H9 (cell line): ENCODE results near the gene PXK. TPM values are rescaled to one million over a fixed set of nuclear protein-coding genes. Genes with fewer than 3 reads are reported as not detected.

Source experiments
- DNase-seq: peaks from one replicate; pipeline ENCODE4 v3.0.0-alpha.2; 2017
- H2AFZ ChIP-seq: one replicate; pipeline ENCODE4 v1.6.1; 2013; ENCODE audit warnings: mild to moderate bottlenecking, low read length, control low read depth, moderate library complexity
- H2AK5ac ChIP-seq: 2 replicates; pipeline ENCODE4 v1.6.1; 2013; ENCODE audit warnings: low read length, control low read depth, mixed read lengths; ENCODE audit not compliant: insufficient read length
- H2BK120ac ChIP-seq: one replicate; pipeline ENCODE4 v1.6.1; 2013; ENCODE audit warnings: low read depth, mild to moderate bottlenecking, low read length, control low read depth, inconsistent platforms; ENCODE audit not compliant: poor library complexity, severe bottlenecking
- H2BK12ac ChIP-seq: 2 replicates; pipeline ENCODE4 v1.6.1; 2013; ENCODE audit warnings: low read length, control low read depth, mixed read lengths, low read depth; ENCODE audit not compliant: insufficient read length
- H2BK15ac ChIP-seq: 2 replicates; pipeline ENCODE4 v1.6.1; 2013; ENCODE audit warnings: low read depth, low read length, control low read depth
- H2BK20ac ChIP-seq: one replicate; pipeline ENCODE4 v1.6.1; 2013; ENCODE audit warnings: low read depth, mild to moderate bottlenecking, low read length, control low read depth, inconsistent platforms; ENCODE audit not compliant: poor library complexity, severe bottlenecking
- H2BK5ac ChIP-seq: 2 replicates; pipeline ENCODE4 v1.6.1; 2013; ENCODE audit warnings: low read length, control low read depth, mixed read lengths; ENCODE audit not compliant: insufficient read length
- H3K14ac ChIP-seq: 2 replicates; pipeline ENCODE4 v1.6.1; 2013; ENCODE audit warnings: low read length, control low read depth; ENCODE audit not compliant: insufficient read depth
- H3K18ac ChIP-seq: 2 replicates; pipeline ENCODE4 v1.6.1; 2013; ENCODE audit warnings: low read depth, mild to moderate bottlenecking, mixed read lengths, low read length, control low read depth; ENCODE audit not compliant: insufficient read length
- H3K23ac ChIP-seq: 2 replicates; pipeline ENCODE4 v1.6.1; 2013; ENCODE audit warnings: low read length, control low read depth, mixed read lengths, low read depth; ENCODE audit not compliant: insufficient read length
- H3K23me2 ChIP-seq: 2 replicates; pipeline ENCODE4 v1.6.1; 2013; ENCODE audit warnings: low read depth, mild to moderate bottlenecking, mixed read lengths, low read length, control low read depth; ENCODE audit not compliant: insufficient read length, poor library complexity, severe bottlenecking
- H3K27ac ChIP-seq: 2 replicates; pipeline ENCODE4 v1.5.1; 2013; ENCODE audit warnings: low read length, control low read depth, mixed read lengths, low read depth; ENCODE audit not compliant: insufficient read length
- H3K27me3 ChIP-seq: 2 replicates; pipeline ENCODE4 v1.6.1; 2013; ENCODE audit warnings: low read length, control low read depth, inconsistent platforms; ENCODE audit not compliant: insufficient read depth
- H3K4ac ChIP-seq: 2 replicates; pipeline ENCODE4 v1.6.1; 2013; ENCODE audit warnings: low read depth, mild to moderate bottlenecking, control low read depth, inconsistent platforms, low read length, moderate library complexity
- H3K4me1 ChIP-seq: 2 replicates; pipeline ENCODE4 v1.6.1; 2013; ENCODE audit warnings: low read length, control low read depth, inconsistent platforms; ENCODE audit not compliant: insufficient read depth
- H3K4me2 ChIP-seq: 2 replicates; pipeline ENCODE4 v1.6.1; 2013; ENCODE audit warnings: low read length, control low read depth, mixed read lengths; ENCODE audit not compliant: insufficient read length, insufficient read depth
- H3K56ac ChIP-seq: 2 replicates; pipeline ENCODE4 v1.6.1; 2013; ENCODE audit warnings: low read depth, mild to moderate bottlenecking, mixed read lengths, low read length, control low read depth; ENCODE audit not compliant: insufficient read length
- H3K79me1 ChIP-seq: 2 replicates; pipeline ENCODE4 v1.6.1; 2013; ENCODE audit warnings: low read depth, mild to moderate bottlenecking, moderate library complexity, low read length, control low read depth, inconsistent platforms; ENCODE audit not compliant: insufficient read depth, poor library complexity, severe bottlenecking
- H3K79me2 ChIP-seq: 2 replicates; pipeline ENCODE4 v1.6.1; 2013; ENCODE audit warnings: low read length, control low read depth, inconsistent platforms; ENCODE audit not compliant: insufficient read depth
- H3K9ac ChIP-seq: 2 replicates; pipeline ENCODE4 v1.6.1; 2013; ENCODE audit warnings: low read length, control low read depth, mixed read lengths; ENCODE audit not compliant: insufficient read length; ENCODE audit errors: extremely low read depth
- H3K9me3 ChIP-seq: one replicate; pipeline ENCODE4 v1.6.1; 2013; ENCODE audit warnings: low read depth, low read length, inconsistent platforms; ENCODE audit not compliant: control insufficient read depth
- H3T11ph ChIP-seq: one replicate; pipeline ENCODE4 v1.6.1; 2013; ENCODE audit warnings: mild to moderate bottlenecking, low read length, control low read depth, inconsistent platforms
- H4K20me1 ChIP-seq: one replicate; pipeline ENCODE4 v1.6.1; 2013; ENCODE audit not compliant: control insufficient read depth, insufficient read length, insufficient read depth
- H4K5ac ChIP-seq: 2 replicates; pipeline ENCODE4 v1.6.1; 2013; ENCODE audit warnings: low read depth, mild to moderate bottlenecking, mixed read lengths, low read length, control low read depth; ENCODE audit not compliant: insufficient read length
- H4K8ac ChIP-seq: replicated peaks from 2 replicates; pipeline ENCODE4 v1.6.1; 2013; ENCODE audit warnings: low read length, control low read depth, mixed read lengths, low read depth; ENCODE audit not compliant: insufficient read length
- H4K91ac ChIP-seq: 2 replicates; pipeline ENCODE4 v1.6.1; 2013; ENCODE audit warnings: low read depth, mild to moderate bottlenecking, moderate library complexity, mixed read lengths, low read length, control low read depth; ENCODE audit not compliant: insufficient read length
- H3K27ac Mint-ChIP-seq, 3 experiments: 2 replicates in 2 of 3; 3 replicates in 1 of 3; pipeline ENCODE4 v1.8.0; 2020 to 2021; ENCODE audit warnings: mixed read lengths in 3 of 3, mild to moderate bottlenecking in 1 of 3, moderate library complexity in 1 of 3
- H3K27me3 Mint-ChIP-seq: 2 replicates; pipeline ENCODE4 v1.8.0; 2021; ENCODE audit warnings: low read depth, mild to moderate bottlenecking, moderate library complexity, mixed read lengths
- H3K36me3 Mint-ChIP-seq, 3 experiments: 2 replicates in 2 of 3; 3 replicates in 1 of 3; pipeline ENCODE4 v1.8.0; 2020 to 2021; ENCODE audit warnings: low read depth in 3 of 3, mixed read lengths in 3 of 3; ENCODE audit not compliant: insufficient read depth in 1 of 3
- H3K4me1 Mint-ChIP-seq, 2 experiments: 2 replicates each; pipeline ENCODE4 v1.8.0; 2020; ENCODE audit warnings: mixed read lengths in 2 of 2
- H3K4me3 Mint-ChIP-seq, 2 experiments: 2 replicates in 1 of 2; 3 replicates in 1 of 2; pipeline ENCODE4 v1.8.0; 2020 to 2021; ENCODE audit warnings: mild to moderate bottlenecking in 2 of 2, mixed read lengths in 2 of 2, moderate library complexity in 1 of 2
- H3K9me3 Mint-ChIP-seq, 2 experiments: 2 replicates in 1 of 2; 3 replicates in 1 of 2; pipeline ENCODE4 v1.8.0; 2020; ENCODE audit warnings: mild to moderate bottlenecking in 2 of 2, mixed read lengths in 2 of 2, moderate library complexity in 1 of 2
- WGBS: extraction: QIAGEN DNeasy Blood & Tissue Kit; methylation state at CpG from one replicate; pipeline ENCODE4 v1.1.7; 2013; ENCODE audit warnings: missing lambda C conversion rate, low lambda C conversion rate, mixed read lengths; ENCODE audit not compliant: insufficient read length; ENCODE audit errors: extremely low coverage; 5-methylcytosine and 5-hydroxymethylcytosine counted together
- total RNA-seq: library from RNA; stranded (reverse); gene quantifications from 2 replicates; pipeline ENCODE4 v1.2.1, GENCODE V29; 2021
- TF ChIP-seq, protein P1 (sequence below): fragments of 200-600 bp; sonication (generic); conservative IDR thresholded peaks from 3 replicates; pipeline ENCODE4 v1.8.0; 2021; ENCODE audit warnings: antibody characterized with exemption, mild to moderate bottlenecking

PXK gene
- total RNA-seq, 1 experiment from 2014 or later: 3.3 TPM

GRCh38 chr3:58324391-58325390, 8.0 kb upstream of the PXK start:
- no peak overlapping the region for H2AFZ ChIP-seq
- no peak overlapping the region for H2BK12ac ChIP-seq
- no peak overlapping the region for H2BK120ac ChIP-seq
- WGBS: no CpG with 5 or more reads among the region's 7 CpGs
- TF ChIP-seq, protein P1, sequence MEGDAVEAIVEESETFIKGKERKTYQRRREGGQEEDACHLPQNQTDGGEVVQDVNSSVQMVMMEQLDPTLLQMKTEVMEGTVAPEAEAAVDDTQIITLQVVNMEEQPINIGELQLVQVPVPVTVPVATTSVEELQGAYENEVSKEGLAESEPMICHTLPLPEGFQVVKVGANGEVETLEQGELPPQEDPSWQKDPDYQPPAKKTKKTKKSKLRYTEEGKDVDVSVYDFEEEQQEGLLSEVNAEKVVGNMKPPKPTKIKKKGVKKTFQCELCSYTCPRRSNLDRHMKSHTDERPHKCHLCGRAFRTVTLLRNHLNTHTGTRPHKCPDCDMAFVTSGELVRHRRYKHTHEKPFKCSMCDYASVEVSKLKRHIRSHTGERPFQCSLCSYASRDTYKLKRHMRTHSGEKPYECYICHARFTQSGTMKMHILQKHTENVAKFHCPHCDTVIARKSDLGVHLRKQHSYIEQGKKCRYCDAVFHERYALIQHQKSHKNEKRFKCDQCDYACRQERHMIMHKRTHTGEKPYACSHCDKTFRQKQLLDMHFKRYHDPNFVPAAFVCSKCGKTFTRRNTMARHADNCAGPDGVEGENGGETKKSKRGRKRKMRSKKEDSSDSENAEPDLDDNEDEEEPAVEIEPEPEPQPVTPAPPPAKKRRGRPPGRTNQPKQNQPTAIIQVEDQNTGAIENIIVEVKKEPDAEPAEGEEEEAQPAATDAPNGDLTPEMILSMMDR: no peak
- peaks cover 7% of the 10 kb centered on the region; the same call in 1 of the 2 replicates for H3K4me1 ChIP-seq
- no peak overlapping the region for H2BK20ac ChIP-seq
- Mint-ChIP-seq H3K9me3 (no peaks in the 10 kb centered on the region), H3K27ac (no peak overlapping the region), H3K27me3 (no peaks in the 10 kb centered on the region; the same call in 1 of the 2 replicates), H3K4me1 (peaks cover 22 to 32% of the 10 kb centered on the region in 2 experiments), H3K4me3 (no peak overlapping the region), H3K36me3 (peaks cover 0 to 11% (median 3%) of the 10 kb centered on the region in 3 experiments; a peak in 3 of 7 replicates)
- H3K23ac ChIP-seq: no peak overlapping the region
- H4K5ac ChIP-seq: no peak overlapping the region
- no peak overlapping the region for H2BK15ac ChIP-seq
- no peak overlapping the region for H3K9ac ChIP-seq
- H3T11ph ChIP-seq: no peak overlapping the region
- no peak overlapping the region for H4K91ac ChIP-seq
- no peaks in the 10 kb centered on the region for H4K20me1 ChIP-seq
- no peaks in the 10 kb centered on the region for H3K79me2 ChIP-seq
- H3K9me3 ChIP-seq: no peaks in the 10 kb centered on the region
- H3K27ac ChIP-seq: no peak overlapping the region
- no peak overlapping the region for H3K18ac ChIP-seq
- H3K4me2 ChIP-seq: no peak overlapping the region
- H3K56ac ChIP-seq: no peak overlapping the region
- H3K79me1 ChIP-seq: no peaks in the 10 kb centered on the region
- no peak for DNase-seq
- H3K27me3 ChIP-seq: no peaks in the 10 kb centered on the region
- no peak overlapping the region for H2AK5ac ChIP-seq
- no peaks in the 10 kb centered on the region for H3K23me2 ChIP-seq
- H2BK5ac ChIP-seq: no peak overlapping the region
- H3K14ac ChIP-seq: no peak overlapping the region
- H3K4ac ChIP-seq: no peak overlapping the region
- no peak overlapping the region for H4K8ac ChIP-seq
